Heart left ventricle (tissue), 16 donors: ENCODE measurements around the gene FAM163B. TPM values are rescaled to one million over a fixed set of nuclear protein-coding genes. Genes with fewer than 3 reads are reported as not detected.

ENCODE experiments used
- ATAC-seq, 4 donors: fragments of 200-7000 bp; cut with Tn5 transposase; one replicate each; pipeline ENCODE4 v1.9.1; 2020 to 2022; ENCODE audit warnings: moderate library complexity in 4 of 4, mild to moderate bottlenecking in 3 of 4, moderate number of reproducible peaks in 1 of 4
- DNase-seq, 5 donors: peaks; one replicate each; pipeline ENCODE4 v3.0.0-alpha.2; 2020
- H3K27ac ChIP-seq, 12 donors: fragments of 200-600 bp; sonication (generic) in 4 of 12; one replicate each; pipeline versions ENCODE4 v1.5.0 to v1.8.0; 2016 to 2022; ENCODE audit warnings: mild to moderate bottlenecking in 2 of 12
- H3K27me3 ChIP-seq, 9 donors: fragments of 200-600 bp; sonication (generic) in 2 of 9; one replicate each; pipeline versions ENCODE4 v1.5.1 to v1.8.0; 2016 to 2022; ENCODE audit warnings: mild to moderate bottlenecking in 3 of 9
- H3K36me3 ChIP-seq, 9 donors: fragments of 200-600 bp; sonication (generic) in 2 of 9; one replicate each; pipeline versions ENCODE4 v1.5.0 to v1.8.0; 2018 to 2022; ENCODE audit warnings: mild to moderate bottlenecking in 2 of 9
- H3K4me1 ChIP-seq, 12 donors: fragments of 200-600 bp; sonication (generic) in 4 of 12; one replicate each; pipeline versions ENCODE4 v1.5.0 to v1.8.0; 2016 to 2022; ENCODE audit warnings: mild to moderate bottlenecking in 3 of 12
- H3K4me3 ChIP-seq, 12 donors: fragments of 200-600 bp; sonication (generic) in 4 of 12; one replicate each; pipeline versions ENCODE4 v1.5.0 to v1.8.0; 2017 to 2022; ENCODE audit warnings: mild to moderate bottlenecking in 9 of 12, moderate library complexity in 4 of 12
- H3K9me3 ChIP-seq, 12 donors: fragments of 200-600 bp; sonication (generic) in 4 of 12; one replicate each; pipeline versions ENCODE4 v1.5.0 to v1.8.0; 2016 to 2022; ENCODE audit warnings: mild to moderate bottlenecking in 1 of 12
- CTCF ChIP-seq, 12 donors: fragments of 200-600 bp; sonication (generic) in 4 of 12; IDR thresholded peaks; one replicate each; pipeline versions ENCODE4 v1.5.0 to v1.8.0; 2018 to 2022; ENCODE audit warnings: antibody characterized with exemption in 12 of 12, mild to moderate bottlenecking in 5 of 12
- POLR2A ChIP-seq, 2 donors: fragments of 450-650 bp; IDR thresholded peaks; one replicate each; pipeline ENCODE4 v1.6.1; 2017; ENCODE audit warnings: antibody characterized with exemption in 2 of 2, mild to moderate bottlenecking in 2 of 2, moderate library complexity in 2 of 2
- WGBS, 4 donors: extraction: QIAGEN DNeasy Blood & Tissue Kit in 2 of 4; methylation state at CpG; one replicate each; pipeline versions ENCODE4 v1.1.5 to v1.1.7; 2013 to 2018; 5-methylcytosine and 5-hydroxymethylcytosine counted together
- intact Hi-C, 10 donors: fragments of 100-400 bp; cut with DNase I; formaldehyde crosslinking; loops; one replicate each; pipeline versions ENCODE4 v1.11.1 to v1.14.2; 2022
- polyA plus RNA-seq, 2 donors: library from polyadenylated mRNA; stranded (reverse); fragments of 200-250 nt; gene quantifications; one replicate each; pipeline ENCODE4 v1.2.3, GENCODE V29; 2013
- total RNA-seq, 9 donors: library from RNA; depleted of rRNA in 2 of 9; stranded (reverse); fragments of >200 nt in 2 of 9; fragmentation: NEBNext Ultra II Directional in 3 of 9; extraction: Animal tissue kit (Norgen Biotek cat#: 25700) in 3 of 9; gene quantifications; one replicate each; pipeline versions ENCODE4 v1.1.0 to v1.2.4, GENCODE V29; 2016 to 2023
- donor health status: ischemic (EF 13 %, LVEDD 7.1; RV severe dilation, severe dysfunction).
- donor health status: healthy with polysubstance abuse.
- donor health status: DM: no; HTN: yes; CAD: no.
- donor health status: DM: no; HTN: no; CAD: no.
- donor health status: ischemic (EF 25% LVEDD 6.9; RV normal size, moderate dysfunction).
- donor health status: ischemic (EF 25% LVEDD 5.7; RV mildly dilated, moderate dysfunction).
- donor health status: healthy.
- donor health status: DM: yes; HTN: yes; CAD: no.
- donor health status: ischemic (EF 35%, LVEDD 5.7; RV mildly dilated, moderate dysfunction).
- donor health status: nonischemic (EF 11% LVEDD 7.7; RV severe dilation, severe dysfunction).
- donor health status: DM: yes; HTN: yes; CAD: no.
- donor health status: PGD.
- donor health status: ischemic (EF 29% LVEDD 5.4; RV normal size, mild dysfunction).
- donor health status: nonischemic (EF 23%, LVEDD 6.1; RV moderate dilation, normal function).

FAM163B gene
- total and polyA plus RNA-seq, 11 donors, result 0.08 TPM; not detected in 10

GRCh38 chr9:133650026-133650425, 40.8 kb upstream of the FAM163B start:
- Histone ChIP-seq H3K27me3 (peaks cover 0 to 30% (median 5%) of the 10 kb centered on the region in 9 donors), H3K4me1 (no peaks in the 10 kb centered on the region), H3K4me3 (no peak overlapping the region), H3K27ac (no peak overlapping the region), H3K36me3 (no peaks in the 10 kb centered on the region), H3K9me3 (no peaks in the 10 kb centered on the region)
- ATAC-seq, result no peak
- TF ChIP-seq POLR2A (IDR thresholded peaks at IDR 0.05), result no peak
- TF ChIP-seq CTCF (IDR thresholded peaks at IDR 0.05), result no peak
- intact Hi-C loops, result loop anchor here in 1 of 10 donors (10.0 kb wide), 1 partner anchor 65 kb away; no protein-coding TSS in a partner anchor
- 90 to 93% (median 91%) methylated on average over 12 of the region's 12 CpGs for WGBS, 4 donors
- no peak for DNase-seq

- intact Hi-C loops, result no loop called here
- H3K27me3 ChIP-seq, result peaks cover 0 to 22% (median 0%) of the 10 kb centered on the region in 9 donors
- no peak for ATAC-seq
- WGBS, 4 donors, result 84 to 88% (median 85%) methylated on average over 7 of the region's 7 CpGs
- DNase-seq, result no peak
- H3K4me1 ChIP-seq, result no peaks in the 10 kb centered on the region
- TF ChIP-seq POLR2A (IDR thresholded peaks at IDR 0.05), result no peak
- TF ChIP-seq CTCF (IDR thresholded peaks at IDR 0.05), result no peak
- H3K4me3 ChIP-seq, result no peak overlapping the region
- H3K9me3 ChIP-seq, result no peaks in the 10 kb centered on the region
- H3K27ac ChIP-seq, result no peak overlapping the region
- H3K36me3 ChIP-seq, result no peaks in the 10 kb centered on the region
Measured at GRCh38 chr9:133649194-133649593, 40.0 kb upstream of the FAM163B start.

GRCh38 chr9:133647765-133648469, 38.7 kb upstream of the FAM163B start:
- TF ChIP-seq CTCF (IDR thresholded peaks at IDR 0.05), result no peak
- TF ChIP-seq POLR2A (IDR thresholded peaks at IDR 0.05), result no peak
- WGBS, 4 donors, result 84 to 91% (median 86%) methylated on average over 24 to 25 of the region's 25 CpGs
- no peak overlapping the region for H3K27ac ChIP-seq
- H3K36me3 ChIP-seq, result no peaks in the 10 kb centered on the region
- no peak for DNase-seq
- no peaks in the 10 kb centered on the region for H3K9me3 ChIP-seq
- no peak overlapping the region for H3K4me3 ChIP-seq
- peaks cover 0 to 20% (median 0%) of the 10 kb centered on the region in 9 donors for H3K27me3 ChIP-seq
- H3K4me1 ChIP-seq, result no peaks in the 10 kb centered on the region
- no peak for ATAC-seq
- intact Hi-C loops, result no loop called here

- intact Hi-C loops, result no loop called here
- Histone ChIP-seq H3K9me3 (no peaks in the 10 kb centered on the region), H3K27me3 (peaks cover 0 to 18% (median 0%) of the 10 kb centered on the region in 9 donors), H3K4me3 (no peak overlapping the region), H3K4me1 (no peaks in the 10 kb centered on the region), H3K27ac (no peak overlapping the region), H3K36me3 (no peaks in the 10 kb centered on the region)
- 64 to 78% (median 68%) methylated on average over 7 of the region's 7 CpGs for WGBS, 4 donors
- DNase-seq (no peak), ATAC-seq (no peak)
- TF ChIP-seq POLR2A (IDR thresholded peaks at IDR 0.05) (no peak), CTCF (IDR thresholded peaks at IDR 0.05) (no peak)
Measured at GRCh38 chr9:133647148-133647547, 38.0 kb upstream of the FAM163B start.
